GM21737 (cell line): Measurements from ENCODE around the gene STAC2.
"Not testable (repeated sequence)": the region's sequence is repeated elsewhere in the genome, so short reads cannot be mapped to it uniquely, and the experiment has no call there.

Experiments
- ATAC-seq: cut with Tn5 transposase; IDR thresholded peaks from one replicate; pipeline ENCODE4 v1.9.1; 2021; ENCODE audit warnings: mild to moderate bottlenecking, moderate library complexity; ENCODE audit not compliant: unreplicated experiment

STAC2 gene

GRCh38 chr17:39191750-39192510 lies 33.8 kb downstream of the STAC2 start:
- no peak for ATAC-seq

- ATAC-seq, result no peak
Measured at GRCh38 chr17:39187152-39187830, 38.5 kb downstream of the STAC2 start.

GRCh38 chr17:39186481-39187002 lies 39.2 kb downstream of the STAC2 start:
- no peak for ATAC-seq

GRCh38 chr17:39183720-39184119 lies 42.0 kb downstream of the STAC2 start:
- no peak for ATAC-seq

- ATAC-seq, result no peak
Measured at GRCh38 chr17:39183045-39183444, 42.7 kb downstream of the STAC2 start.

GRCh38 chr17:39181303-39181702 lies 44.4 kb downstream of the STAC2 start:
- ATAC-seq, result no peak

GRCh38 chr17:39178536-39178935 lies 47.2 kb downstream of the STAC2 start:
- no peak for ATAC-seq

GRCh38 chr17:39177256-39177655 lies 48.5 kb downstream of the STAC2 start:
- ATAC-seq, result no peak

GRCh38 chr17:39175695-39176093 lies 50.1 kb downstream of the STAC2 start:
- ATAC-seq, result no peak

GRCh38 chr17:39174920-39175694 lies 50.6 kb downstream of the STAC2 start:
- no peak for ATAC-seq

- no peak for ATAC-seq
Measured at GRCh38 chr17:39173526-39174274, 52.0 kb downstream of the STAC2 start.

- ATAC-seq, result no peak
Measured at GRCh38 chr17:39173080-39173479, 52.7 kb downstream of the STAC2 start.

GRCh38 chr17:39171933-39172332 lies 53.8 kb downstream of the STAC2 start:
- ATAC-seq, result no peak

- ATAC-seq, result no peak
Measured at GRCh38 chr17:39170558-39170957, 55.2 kb downstream of the STAC2 start.

- no peak for ATAC-seq
Measured at GRCh38 chr17:39170109-39170508, 55.6 kb downstream of the STAC2 start.

- no peak for ATAC-seq
Measured at GRCh38 chr17:39169518-39169917, 56.2 kb downstream of the STAC2 start.

- no peak for ATAC-seq
Measured at GRCh38 chr17:39169101-39169500, 56.6 kb downstream of the STAC2 start.

GRCh38 chr17:39168503-39168902 lies 57.2 kb downstream of the STAC2 start:
- not testable (repeated sequence) for ATAC-seq

GRCh38 chr17:39167476-39167875 lies 58.3 kb downstream of the STAC2 start:
- ATAC-seq, result no peak

- ATAC-seq, result no peak
Measured at GRCh38 chr17:39166437-39167335, 59.1 kb downstream of the STAC2 start.
